Neural cell (in vitro differentiated cells): ENCODE data around the gene CALML4. TPM values are rescaled to one million over a fixed set of nuclear protein-coding genes. Genes with fewer than 3 reads are reported as not detected.

Source experiments
- H2AFZ ChIP-seq: fragments of 200-600, 300-800 bp; sonication (generic), shearing (Covaris generic); 2 replicates; pipeline ENCODE4 v1.6.0; 2014; ENCODE audit warnings: low read depth, mild to moderate bottlenecking, antibody characterized with exemption, low read length, moderate library complexity
- H3F3A ChIP-seq: fragments of 200-600 bp; shearing (Covaris generic); 2 replicates; pipeline ENCODE4 v1.6.1; 2016; ENCODE audit warnings: mild to moderate bottlenecking, moderate library complexity, mixed read lengths, antibody characterized with exemption, low read length; ENCODE audit not compliant: insufficient read depth, poor library complexity, severe bottlenecking
- H3K27ac ChIP-seq: fragments of 200-600, 300-800 bp; sonication (generic), shearing (Covaris generic); 2 replicates; pipeline ENCODE4 v1.5.1; 2014; ENCODE audit warnings: mild to moderate bottlenecking, low read length, moderate library complexity
- H3K27me3 ChIP-seq: fragments of 300-800, 200-600 bp; sonication (generic), shearing (Covaris generic); 2 replicates; pipeline ENCODE4 v1.6.0; 2014; ENCODE audit warnings: mild to moderate bottlenecking, low read depth, low read length, moderate library complexity; ENCODE audit not compliant: insufficient read depth
- H3K36me3 ChIP-seq: fragments of 300-800, 200-600 bp; sonication (generic), shearing (Covaris generic); 2 replicates; pipeline ENCODE4 v1.5.1; 2014; ENCODE audit warnings: mild to moderate bottlenecking, antibody characterized with exemption, low read length, moderate library complexity; ENCODE audit not compliant: insufficient read depth
- H3K4me2 ChIP-seq: fragments of 300-800, 200-600 bp; sonication (generic), shearing (Covaris generic); 2 replicates; pipeline ENCODE4 v1.6.0; 2014; ENCODE audit warnings: mild to moderate bottlenecking, low read length
- H3K4me3 ChIP-seq: fragments of 300-800, 200-600 bp; sonication (generic), shearing (Covaris generic); 2 replicates; pipeline ENCODE4 v1.5.1; 2014; ENCODE audit warnings: mild to moderate bottlenecking, low read length, moderate library complexity
- H3K79me2 ChIP-seq: fragments of 200-600 bp; shearing (Covaris generic); replicated peaks from 2 replicates; pipeline ENCODE4 v1.6.0; 2014; ENCODE audit warnings: mild to moderate bottlenecking, low read length, moderate library complexity; ENCODE audit not compliant: insufficient read depth
- H3K9ac ChIP-seq: fragments of 300-800, 200-600 bp; sonication (generic), shearing (Covaris generic); 2 replicates; pipeline ENCODE4 v1.6.1; 2016; ENCODE audit warnings: mild to moderate bottlenecking, low read length, mixed read lengths
- H3K9me2 ChIP-seq: fragments of 200-600 bp; shearing (Covaris generic); 2 replicates; pipeline ENCODE4 v1.6.1; 2016; ENCODE audit warnings: mild to moderate bottlenecking, low read length, mixed read lengths; ENCODE audit not compliant: insufficient read depth
- H3K9me3 ChIP-seq: fragments of 200-600, 300-800 bp; sonication (generic), shearing (Covaris generic); 2 replicates; pipeline ENCODE4 v1.6.1; 2016; ENCODE audit warnings: mild to moderate bottlenecking, mixed run types, low read length, moderate library complexity, mixed read lengths
- H4K20me1 ChIP-seq: fragments of 200-600 bp; shearing (Covaris generic); 2 replicates; pipeline ENCODE4 v1.6.1; 2016; ENCODE audit warnings: mild to moderate bottlenecking, mixed run types; ENCODE audit not compliant: insufficient read depth
- EP300 ChIP-seq: fragments of 450-650 bp; conservative IDR thresholded peaks from 2 replicates; pipeline ENCODE4 v1.6.1; 2014; ENCODE audit warnings: antibody characterized with exemption, mild to moderate bottlenecking, moderate library complexity; ENCODE audit not compliant: poor library complexity, severe bottlenecking
- EZH2 ChIP-seq: fragments of 200-600, 300-800 bp; shearing (Covaris generic), sonication (generic); IDR thresholded peaks from 2 replicates; pipeline ENCODE4 v1.6.1; 2014; ENCODE audit warnings: antibody characterized with exemption, low read length, borderline replicate concordance, mild to moderate bottlenecking; ENCODE audit not compliant: insufficient read depth, poor library complexity, severe bottlenecking
- MXI1 ChIP-seq: fragments of 450-650 bp; conservative IDR thresholded peaks from 2 replicates; pipeline ENCODE4 v1.6.1; 2014; ENCODE audit warnings: antibody characterized with exemption, mild to moderate bottlenecking; ENCODE audit not compliant: poor library complexity, severe bottlenecking
- POLR2AphosphoS5 ChIP-seq: IDR thresholded peaks from 2 replicates; pipeline ENCODE4 v1.6.1; 2012
- RAD21 ChIP-seq: fragments of 450-650 bp; conservative IDR thresholded peaks from 2 replicates; pipeline ENCODE4 v1.6.1; 2014; ENCODE audit warnings: antibody characterized with exemption, mild to moderate bottlenecking, moderate library complexity
- SMC3 ChIP-seq: fragments of 450-650 bp; conservative IDR thresholded peaks from 2 replicates; pipeline ENCODE4 v1.6.1; 2014; ENCODE audit warnings: antibody characterized with exemption, mild to moderate bottlenecking, moderate library complexity; ENCODE audit not compliant: poor library complexity
- TAF1 ChIP-seq: IDR thresholded peaks from 2 replicates; pipeline ENCODE4 v1.6.1; 2012; ENCODE audit warnings: low read depth
- polyA plus RNA-seq: library from polyadenylated mRNA; depleted of rRNA; stranded (reverse); fragments of >200 nt; gene quantifications from 2 replicates; pipeline ENCODE4 v1.2.3, GENCODE V29; 2014
- TF ChIP-seq, protein P1 (sequence below): IDR thresholded peaks from 2 replicates; pipeline ENCODE4 v1.6.1; 2012; ENCODE audit warnings: borderline replicate concordance
- TF ChIP-seq, protein P2 (sequence below): fragments of 450-650 bp; IDR thresholded peaks from 2 replicates; pipeline ENCODE4 v1.5.1; 2014; ENCODE audit warnings: antibody characterized with exemption, mild to moderate bottlenecking, moderate library complexity; ENCODE audit not compliant: poor library complexity, severe bottlenecking

Gene CALML4
- polyA plus RNA-seq, 1 donor from 2014 or later = 0.43 TPM

DNA sequence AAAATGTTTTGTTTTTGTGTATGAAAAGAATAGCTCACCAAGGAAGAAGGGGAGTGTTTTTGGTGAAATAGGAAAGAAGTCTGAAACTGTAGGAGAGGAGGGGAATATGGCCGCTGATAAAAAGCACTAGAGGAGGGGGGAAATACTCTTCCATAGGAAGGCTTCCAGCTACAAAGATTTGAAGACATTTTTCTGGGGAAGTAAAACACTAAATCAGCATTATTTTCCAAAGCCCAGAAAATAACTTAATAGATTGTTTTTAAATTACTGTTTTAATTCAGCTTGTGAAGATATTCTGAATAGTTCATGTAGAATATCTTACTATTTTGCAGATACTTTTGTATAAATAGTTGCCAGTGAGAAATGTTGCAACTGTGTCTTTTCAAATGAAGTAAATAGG lies 54.9 kb downstream of the CALML4 start:
- no peaks in the 10 kb centered on the region for H3K9me3 ChIP-seq
- no peak overlapping the region for H3K27ac ChIP-seq
- H3K9me2 ChIP-seq = no peaks in the 10 kb centered on the region
- H4K20me1 ChIP-seq = no peaks in the 10 kb centered on the region
- no peak overlapping the region for H3K9ac ChIP-seq
- peaks cover 3% of the 10 kb centered on the region for H3K36me3 ChIP-seq
- H2AFZ ChIP-seq = no peak overlapping the region
- TF ChIP-seq EP300 (no peak), TAF1 (no peak), POLR2AphosphoS5 (no peak)
- no peaks in the 10 kb centered on the region for H3K79me2 ChIP-seq
- H3K27me3 ChIP-seq = no peaks in the 10 kb centered on the region
- H3K4me3 ChIP-seq = no peak overlapping the region
- H3F3A ChIP-seq = no peaks in the 10 kb centered on the region
- H3K4me2 ChIP-seq = no peak overlapping the region

DNA sequence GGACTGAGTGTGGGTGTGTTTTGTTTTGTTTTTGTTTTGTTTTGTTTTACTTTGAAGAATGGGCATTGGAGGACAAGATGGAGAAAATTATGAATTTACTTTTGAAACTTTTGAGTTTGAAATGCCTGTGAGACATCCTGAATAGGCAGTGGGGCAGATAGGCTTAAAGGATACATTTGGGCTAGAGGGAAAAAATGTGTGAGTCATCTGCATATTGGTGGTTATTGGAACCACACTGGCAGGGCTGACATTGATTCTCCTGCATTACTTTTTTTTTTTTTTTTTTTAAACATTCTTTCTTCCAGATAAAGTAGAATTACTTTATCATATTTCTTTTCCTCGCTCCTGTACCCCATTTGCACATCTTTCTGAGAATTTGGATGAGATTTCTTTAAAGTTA lies 56.1 kb downstream of the CALML4 start:
- peaks cover 3% of the 10 kb centered on the region for H3K36me3 ChIP-seq
- no peak overlapping the region for H3K9ac ChIP-seq
- H4K20me1 ChIP-seq = no peaks in the 10 kb centered on the region
- H3K9me2 ChIP-seq = no peaks in the 10 kb centered on the region
- H3F3A ChIP-seq = no peaks in the 10 kb centered on the region
- H3K79me2 ChIP-seq = no peaks in the 10 kb centered on the region
- TF ChIP-seq MXI1 (no peak), POLR2AphosphoS5 (no peak), RAD21 (no peak), EZH2 (no peak), SMC3 (no peak), TAF1 (no peak), EP300 (no peak)
- TF ChIP-seq, protein P1, sequence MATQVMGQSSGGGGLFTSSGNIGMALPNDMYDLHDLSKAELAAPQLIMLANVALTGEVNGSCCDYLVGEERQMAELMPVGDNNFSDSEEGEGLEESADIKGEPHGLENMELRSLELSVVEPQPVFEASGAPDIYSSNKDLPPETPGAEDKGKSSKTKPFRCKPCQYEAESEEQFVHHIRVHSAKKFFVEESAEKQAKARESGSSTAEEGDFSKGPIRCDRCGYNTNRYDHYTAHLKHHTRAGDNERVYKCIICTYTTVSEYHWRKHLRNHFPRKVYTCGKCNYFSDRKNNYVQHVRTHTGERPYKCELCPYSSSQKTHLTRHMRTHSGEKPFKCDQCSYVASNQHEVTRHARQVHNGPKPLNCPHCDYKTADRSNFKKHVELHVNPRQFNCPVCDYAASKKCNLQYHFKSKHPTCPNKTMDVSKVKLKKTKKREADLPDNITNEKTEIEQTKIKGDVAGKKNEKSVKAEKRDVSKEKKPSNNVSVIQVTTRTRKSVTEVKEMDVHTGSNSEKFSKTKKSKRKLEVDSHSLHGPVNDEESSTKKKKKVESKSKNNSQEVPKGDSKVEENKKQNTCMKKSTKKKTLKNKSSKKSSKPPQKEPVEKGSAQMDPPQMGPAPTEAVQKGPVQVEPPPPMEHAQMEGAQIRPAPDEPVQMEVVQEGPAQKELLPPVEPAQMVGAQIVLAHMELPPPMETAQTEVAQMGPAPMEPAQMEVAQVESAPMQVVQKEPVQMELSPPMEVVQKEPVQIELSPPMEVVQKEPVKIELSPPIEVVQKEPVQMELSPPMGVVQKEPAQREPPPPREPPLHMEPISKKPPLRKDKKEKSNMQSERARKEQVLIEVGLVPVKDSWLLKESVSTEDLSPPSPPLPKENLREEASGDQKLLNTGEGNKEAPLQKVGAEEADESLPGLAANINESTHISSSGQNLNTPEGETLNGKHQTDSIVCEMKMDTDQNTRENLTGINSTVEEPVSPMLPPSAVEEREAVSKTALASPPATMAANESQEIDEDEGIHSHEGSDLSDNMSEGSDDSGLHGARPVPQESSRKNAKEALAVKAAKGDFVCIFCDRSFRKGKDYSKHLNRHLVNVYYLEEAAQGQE = no peak
- TF ChIP-seq, protein P2, sequence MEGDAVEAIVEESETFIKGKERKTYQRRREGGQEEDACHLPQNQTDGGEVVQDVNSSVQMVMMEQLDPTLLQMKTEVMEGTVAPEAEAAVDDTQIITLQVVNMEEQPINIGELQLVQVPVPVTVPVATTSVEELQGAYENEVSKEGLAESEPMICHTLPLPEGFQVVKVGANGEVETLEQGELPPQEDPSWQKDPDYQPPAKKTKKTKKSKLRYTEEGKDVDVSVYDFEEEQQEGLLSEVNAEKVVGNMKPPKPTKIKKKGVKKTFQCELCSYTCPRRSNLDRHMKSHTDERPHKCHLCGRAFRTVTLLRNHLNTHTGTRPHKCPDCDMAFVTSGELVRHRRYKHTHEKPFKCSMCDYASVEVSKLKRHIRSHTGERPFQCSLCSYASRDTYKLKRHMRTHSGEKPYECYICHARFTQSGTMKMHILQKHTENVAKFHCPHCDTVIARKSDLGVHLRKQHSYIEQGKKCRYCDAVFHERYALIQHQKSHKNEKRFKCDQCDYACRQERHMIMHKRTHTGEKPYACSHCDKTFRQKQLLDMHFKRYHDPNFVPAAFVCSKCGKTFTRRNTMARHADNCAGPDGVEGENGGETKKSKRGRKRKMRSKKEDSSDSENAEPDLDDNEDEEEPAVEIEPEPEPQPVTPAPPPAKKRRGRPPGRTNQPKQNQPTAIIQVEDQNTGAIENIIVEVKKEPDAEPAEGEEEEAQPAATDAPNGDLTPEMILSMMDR = no peak
- H3K4me3 ChIP-seq = no peak overlapping the region
- no peak overlapping the region for H3K4me2 ChIP-seq
- H3K27ac ChIP-seq = no peak overlapping the region
- H2AFZ ChIP-seq = no peak overlapping the region
- no peaks in the 10 kb centered on the region for H3K9me3 ChIP-seq
- H3K27me3 ChIP-seq = no peaks in the 10 kb centered on the region

DNA sequence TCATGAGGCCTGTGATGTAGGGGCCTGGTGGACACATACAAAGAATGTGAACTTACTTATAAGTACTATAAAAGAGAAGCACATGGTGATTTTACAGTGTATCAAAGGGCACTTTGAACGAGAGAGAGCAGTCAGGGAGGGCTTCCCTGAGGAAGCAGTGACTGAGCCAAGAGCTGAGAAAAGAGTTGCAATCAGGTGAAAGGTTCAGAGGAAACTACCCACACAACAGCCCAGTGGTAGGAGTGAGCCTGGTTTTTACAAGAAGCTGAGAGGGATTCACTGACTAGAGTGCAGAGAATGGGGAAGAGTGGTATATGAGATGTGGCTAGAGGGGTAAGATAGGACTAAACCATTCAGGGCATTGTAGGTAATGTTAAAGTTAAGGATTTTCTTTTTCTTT lies 57.1 kb downstream of the CALML4 start:
- Histone ChIP-seq H3K27ac (no peak overlapping the region), H3K9ac (no peak overlapping the region), H3K9me3 (no peaks in the 10 kb centered on the region), H3K79me2 (no peaks in the 10 kb centered on the region), H3F3A (no peaks in the 10 kb centered on the region), H2AFZ (no peak overlapping the region), H4K20me1 (no peaks in the 10 kb centered on the region), H3K27me3 (no peaks in the 10 kb centered on the region), H3K36me3 (peaks cover 3% of the 10 kb centered on the region), H3K9me2 (no peaks in the 10 kb centered on the region), H3K4me3 (no peak overlapping the region), H3K4me2 (no peak overlapping the region)
- TF ChIP-seq MXI1 (no peak), EZH2 (no peak), POLR2AphosphoS5 (no peak), EP300 (no peak), RAD21 (no peak), TAF1 (no peak), SMC3 (no peak)
- TF ChIP-seq, protein P1 = no peak
- TF ChIP-seq, protein P2 = no peak
